HG03342 (cell line): ENCODE data around the gene MT1A.

Experiments
- ATAC-seq: cut with Tn5 transposase; IDR thresholded peaks from one replicate; pipeline ENCODE4 v1.9.1; 2021; ENCODE audit warnings: mild to moderate bottlenecking, moderate library complexity; ENCODE audit not compliant: unreplicated experiment

MT1A gene

DNA sequence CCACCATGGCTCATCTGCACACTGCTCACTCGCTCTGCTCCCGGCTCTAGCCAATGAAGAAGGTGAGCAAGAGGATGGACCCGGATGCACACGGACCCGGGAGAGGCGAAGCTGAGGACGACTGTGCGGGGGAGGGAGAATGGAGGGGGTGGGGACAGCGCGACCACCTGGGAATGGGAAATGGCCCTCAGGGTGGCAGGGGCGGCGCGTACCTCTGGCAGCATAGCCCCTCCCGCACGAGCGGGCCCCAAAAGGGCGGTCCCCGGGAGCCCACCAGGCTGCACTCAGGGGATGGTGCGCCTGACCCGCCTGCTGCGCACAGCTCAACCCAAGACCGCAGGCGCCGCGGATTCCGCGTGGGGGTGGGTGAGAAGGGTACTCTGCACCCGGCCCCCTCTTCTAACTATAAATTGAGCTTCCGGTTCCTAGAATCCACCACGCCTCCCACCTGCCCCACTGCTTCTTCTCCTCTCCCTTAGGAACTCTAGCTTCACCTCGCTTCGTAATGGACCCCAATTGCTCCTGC lies 37.3 kb downstream of the MT1A start:
- ATAC-seq, result no peak

DNA sequence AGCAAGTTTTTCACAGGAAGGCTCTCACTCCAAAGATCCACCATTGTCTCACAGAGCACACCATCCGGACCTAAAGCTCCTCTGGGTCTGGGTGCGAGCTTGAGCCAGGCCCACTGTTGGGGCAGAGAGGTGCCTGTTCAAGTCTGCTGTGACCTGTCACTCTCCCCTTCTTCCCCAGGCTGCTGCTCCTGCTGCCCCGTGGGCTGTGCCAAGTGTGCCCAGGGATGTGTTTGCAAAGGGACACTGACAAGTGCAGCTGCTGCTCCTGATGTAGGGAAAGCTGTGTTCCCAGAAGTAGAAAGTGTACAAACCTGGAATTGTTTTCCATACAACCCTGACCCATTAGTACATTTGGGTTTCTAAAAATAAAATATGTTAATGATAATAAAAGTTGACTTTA lies 39.0 kb downstream of the MT1A start:
- ATAC-seq, result no peak

DNA sequence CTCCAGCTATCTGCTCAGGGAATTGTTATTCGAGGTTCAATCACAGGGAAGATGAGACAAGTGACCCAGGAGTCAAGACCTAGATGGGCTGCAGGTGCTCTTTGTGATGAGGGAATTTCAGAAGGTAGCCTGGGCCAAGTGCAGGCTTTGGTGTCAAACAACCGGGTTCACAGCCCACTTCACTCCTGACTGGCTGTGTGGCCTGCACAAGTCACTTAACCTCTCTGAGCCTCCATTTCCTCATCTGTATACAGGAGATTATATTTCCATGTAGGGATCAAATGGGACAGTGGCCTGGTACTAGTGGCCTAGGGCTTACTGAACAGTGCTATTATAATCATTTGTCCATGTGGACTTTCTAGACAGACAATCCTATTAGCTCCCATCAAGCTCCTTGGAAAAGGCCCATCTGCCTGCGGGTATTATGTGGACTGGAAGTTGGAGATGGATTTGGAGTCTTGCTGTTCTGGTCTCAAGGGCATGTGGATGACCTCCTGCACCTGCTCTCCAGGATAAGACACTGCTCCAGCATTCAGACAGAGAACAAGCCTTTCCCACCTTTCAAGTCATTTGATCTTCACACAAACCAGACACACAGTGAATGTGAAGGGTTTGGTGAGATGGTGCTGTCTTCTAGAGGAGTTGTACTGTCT lies 40.7 kb downstream of the MT1A start:
- no peak for ATAC-seq

- ATAC-seq, result no peak
Measured at GRCh38 chr16:56679818-56680217, 41.4 kb downstream of the MT1A start.

DNA sequence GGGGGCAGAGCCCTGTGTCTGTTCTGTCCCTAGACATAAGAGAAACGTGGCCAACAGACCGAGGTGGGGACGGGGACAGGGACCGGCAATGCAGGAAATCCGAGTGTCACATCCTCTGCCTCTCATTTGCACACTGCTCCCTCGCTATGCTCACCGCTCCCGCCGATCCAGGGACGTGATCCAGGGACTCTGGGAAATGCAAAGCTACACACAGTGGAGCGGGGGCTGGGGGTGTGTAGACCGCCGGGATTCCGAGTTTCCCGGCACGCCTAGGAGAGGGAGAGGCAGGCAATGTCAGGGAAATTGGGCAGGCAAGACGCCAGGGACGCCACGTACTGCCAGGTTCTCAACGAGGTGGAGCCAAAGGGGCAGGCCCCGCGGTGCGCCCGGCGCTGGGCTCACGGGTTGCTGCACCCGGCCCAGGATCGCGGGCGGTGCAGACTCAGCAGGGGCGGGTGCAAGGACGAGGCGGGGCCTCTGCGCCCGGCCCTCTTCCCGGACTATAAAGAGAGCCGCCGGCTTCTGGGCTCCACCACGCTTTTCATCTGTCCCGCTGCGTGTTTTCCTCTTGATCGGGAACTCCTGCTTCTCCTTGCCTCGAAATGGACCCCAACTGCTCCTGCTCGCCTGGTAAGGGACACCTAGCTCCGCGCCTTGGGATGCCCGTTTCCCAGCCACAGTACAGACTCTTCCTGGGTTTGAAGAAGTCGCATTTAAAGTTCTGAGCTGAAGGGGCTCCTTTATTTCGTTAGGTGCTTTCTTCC lies 43.7 kb downstream of the MT1A start, which contains the start of gene MT1X:
Gene MT1X (plus strand): TSS at position 532 of the 764 bp plus-strand sequence. CDS start 71 bp downstream, at position 603.
- ATAC-seq, result peak; percentile 98

GRCh38 chr16:56682703-56683397 lies 44.4 kb downstream of the MT1A start:
- no peak for ATAC-seq

- ATAC-seq, result no peak
Measured at GRCh38 chr16:56683424-56684172, 45.1 kb downstream of the MT1A start.

GRCh38 chr16:56684256-56684925 lies 45.9 kb downstream of the MT1A start:
- ATAC-seq, result no peak

- ATAC-seq, result no peak
Measured at GRCh38 chr16:56684926-56685590, 46.6 kb downstream of the MT1A start.

DNA sequence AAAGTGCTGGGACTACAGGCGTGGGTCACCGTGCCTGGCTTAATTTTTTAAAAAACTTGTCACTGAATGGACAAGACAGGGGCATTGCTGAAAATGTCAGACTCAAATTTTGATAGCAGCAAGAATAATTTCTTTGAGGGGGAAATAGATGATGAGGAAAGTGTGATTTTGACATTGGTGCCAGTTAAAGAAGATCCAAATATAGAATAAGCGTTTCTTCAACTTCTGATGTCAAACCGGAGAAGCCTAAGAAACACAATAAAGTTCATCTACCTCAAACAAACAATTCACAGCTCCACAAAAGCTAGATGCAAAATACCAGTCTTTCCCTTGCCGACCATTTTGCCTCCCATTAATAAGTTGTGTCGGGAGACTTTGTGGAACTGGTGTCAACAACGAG lies 48.3 kb downstream of the MT1A start:
- no peak for ATAC-seq

DNA sequence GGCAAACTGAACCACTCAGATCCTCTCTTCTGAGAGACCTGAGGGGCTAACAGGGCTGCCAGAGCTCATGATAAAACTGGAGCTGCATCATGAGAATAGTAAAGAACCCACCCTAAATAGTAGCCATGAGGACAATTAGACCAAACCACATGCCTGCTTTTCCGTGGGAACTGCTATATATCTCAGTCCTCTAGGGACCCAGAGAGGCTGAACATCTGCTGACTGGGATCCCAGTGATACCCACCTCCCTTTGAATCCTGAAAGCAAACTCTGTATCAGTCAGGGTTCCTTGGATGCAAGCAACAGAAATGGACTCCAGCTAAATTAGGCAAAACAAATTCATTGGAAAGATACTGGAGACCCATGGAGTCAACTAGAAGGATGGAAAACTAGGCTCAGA lies 50.3 kb downstream of the MT1A start:
- ATAC-seq, result no peak

DNA sequence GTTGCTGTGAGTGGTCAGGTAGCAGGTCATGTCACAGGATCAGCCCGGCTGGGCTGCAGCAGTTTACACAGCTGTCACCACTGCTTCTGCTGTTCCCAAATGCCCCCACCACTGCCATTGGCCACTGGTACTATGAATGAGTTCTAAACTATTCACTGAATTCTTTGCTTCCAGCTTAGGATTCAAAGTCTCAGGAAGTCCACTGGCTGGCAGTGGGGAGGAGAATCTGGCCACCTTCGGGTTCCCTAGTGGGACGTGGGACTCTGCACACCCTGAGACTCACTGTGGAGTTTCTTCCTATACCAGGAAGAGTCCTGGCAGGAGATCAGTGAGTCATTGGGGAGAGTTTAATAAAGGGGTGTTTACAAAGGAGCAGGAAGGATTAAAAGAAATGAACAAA lies 50.7 kb downstream of the MT1A start:
- ATAC-seq, result no peak
